A549 (cell line): ENCODE results near the gene RNF166. TPM values are rescaled to one million over a fixed set of nuclear protein-coding genes. Genes with fewer than 3 reads are reported as not detected.

ENCODE experiments used
- ATAC-seq, 2 experiments: fragments of 200-7000 bp in 1 of 2; fragments of >200 bp in 1 of 2; cut with Nextera tagmentation in 1 of 2; cut with Tn5 transposase in 1 of 2; 3 replicates each; pipeline versions ENCODE4 v1.8.0 to v1.9.1; 2018 to 2020; ENCODE audit warnings: mild to moderate bottlenecking in 1 of 2, moderate library complexity in 1 of 2
- CTCF ChIA-PET: fragments of 300-600 bp; sonication (Branson Sonifier 250); formaldehyde crosslinking; extraction: SDS; loops from one replicate; lab custom pipeline; 2021; ENCODE audit warnings: antibody characterized with exemption, inconsistent platforms; lab: Yijun Ruan, JAX
- POLR2A ChIA-PET: fragments of 350-600 bp; formaldehyde crosslinking; extraction: SDS; loops from one replicate; lab custom pipeline; 2021; ENCODE audit warnings: antibody characterized with exemption, inconsistent platforms; lab: Yijun Ruan, JAX
- DNase-seq, 2 experiments: peaks; one replicate each; pipeline versions ENCODE4 v3.0.0 to v3.0.0-alpha.2; 2011 to 2016; ENCODE audit warnings: low read depth in 1 of 2, low spot score in 1 of 2
- FAIRE-seq: peaks from 2 replicates; lab custom pipeline; 2011; peaks lifted over from hg19 to GRCh38; lab: Jason Lieb, UNC
- H3K27ac ChIP-seq, 2 experiments: fragments of >200 bp; sonication (Bioruptor Twin); formaldehyde crosslinking; 3 replicates each; pipeline ENCODE4 v1.5.1; 2016 to 2017
- H3K4me1 ChIP-seq: fragments of >200 bp; sonication (Bioruptor Twin); formaldehyde crosslinking; 3 replicates; pipeline ENCODE4 v1.6.1; 2016
- H3K4me2 ChIP-seq: fragments of >200 bp; sonication (Bioruptor Twin); formaldehyde crosslinking; 3 replicates; pipeline ENCODE4 v1.6.1; 2016
- H3K4me3 ChIP-seq: fragments of >200 bp; sonication (Bioruptor Twin); formaldehyde crosslinking; 3 replicates; pipeline ENCODE4 v1.5.1; 2016
- H3K9me3 ChIP-seq: fragments of >200 bp; sonication (Bioruptor Twin); formaldehyde crosslinking; 3 replicates; pipeline ENCODE4 v1.6.1; 2016
- BHLHE40 ChIP-seq: IDR thresholded peaks from 2 replicates; pipeline ENCODE4 v1.6.1; 2012; ENCODE audit warnings: low read depth, low read length, inconsistent platforms
- EHF ChIP-seq: fragments of 250-450 bp; sonication (Bioruptor Pico); IDR thresholded peaks from 2 replicates; pipeline ENCODE4 v1.5.0; 2020; ENCODE audit warnings: mild to moderate bottlenecking
- EHMT2 ChIP-seq: fragments of 200-600 bp; sonication (generic); IDR thresholded peaks from 2 replicates; pipeline ENCODE4 v1.6.1; 2016; ENCODE audit warnings: antibody characterized with exemption, low read depth, mild to moderate bottlenecking, moderate library complexity
- ESRRA ChIP-seq: fragments of 150-350 bp; IDR thresholded peaks from 2 replicates; pipeline ENCODE4 v1.6.1; 2014; ENCODE audit warnings: mild to moderate bottlenecking, low read length, borderline replicate concordance
- FOXS1 ChIP-seq: fragments of 250-450 bp; sonication (Bioruptor Pico); IDR thresholded peaks from 2 replicates; pipeline ENCODE4 v1.5.0; 2020; ENCODE audit warnings: mild to moderate bottlenecking, moderate library complexity
- GATA3 ChIP-seq: IDR thresholded peaks from 2 replicates; pipeline ENCODE4 v1.6.1; 2012; ENCODE audit warnings: borderline replicate concordance
- HEYL ChIP-seq: fragments of 250-450 bp; sonication (Bioruptor Pico); IDR thresholded peaks from 2 replicates; pipeline ENCODE4 v1.8.0; 2021; ENCODE audit warnings: mild to moderate bottlenecking, moderate library complexity
- HOXB5 ChIP-seq: fragments of 250-450 bp; sonication (Bioruptor Pico); IDR thresholded peaks from 2 replicates; pipeline ENCODE4 v1.5.0; 2020; ENCODE audit warnings: mild to moderate bottlenecking, moderate library complexity
- JUNB ChIP-seq: fragments of >200 bp; sonication (Bioruptor Twin); formaldehyde crosslinking; IDR thresholded peaks from 2 replicates; pipeline ENCODE4 v1.6.1; 2016
- KDM5A ChIP-seq: fragments of 200-600 bp; sonication (generic); IDR thresholded peaks from 2 replicates; pipeline ENCODE4 v1.6.1; 2016; ENCODE audit warnings: antibody characterized with exemption, mild to moderate bottlenecking
- MAFK ChIP-seq: fragments of 450-650 bp; IDR thresholded peaks from 2 replicates; pipeline ENCODE4 v1.6.1; 2014; ENCODE audit not compliant: partially characterized antibody
- RAD21 ChIP-seq, 2 experiments: fragments of >200 bp in 1 of 2; sonication (Bioruptor Twin) in 1 of 2; formaldehyde crosslinking in 1 of 2; IDR thresholded peaks in 1 of 2; conservative IDR thresholded peaks in 1 of 2; 2 replicates in 1 of 2; 3 replicates in 1 of 2; pipeline ENCODE4 v1.6.1; 2012 to 2018; ENCODE audit warnings: inconsistent platforms in 1 of 2
- RCOR1 ChIP-seq: fragments of 150-350 bp; IDR thresholded peaks from 2 replicates; pipeline ENCODE4 v1.6.1; 2014; ENCODE audit warnings: antibody characterized with exemption, low read length, low read depth
- RNF2 ChIP-seq: fragments of 200-600 bp; sonication (generic); IDR thresholded peaks from 2 replicates; pipeline ENCODE4 v1.6.1; 2016; ENCODE audit warnings: low read depth, mild to moderate bottlenecking, antibody characterized with exemption, moderate library complexity, borderline replicate concordance
- TP53 ChIP-seq: fragments of 250-450 bp; sonication (Bioruptor Pico); IDR thresholded peaks from 2 replicates; pipeline ENCODE4 v1.5.0; 2021; ENCODE audit warnings: mild to moderate bottlenecking, moderate library complexity
- ZFP36 ChIP-seq: fragments of 450-650 bp; IDR thresholded peaks from 2 replicates; pipeline ENCODE4 v1.6.1; 2014; ENCODE audit warnings: borderline replicate concordance; ENCODE audit not compliant: partially characterized antibody
- ZSCAN20 ChIP-seq: fragments of 250-450 bp; sonication (Bioruptor Pico); IDR thresholded peaks from 2 replicates; pipeline ENCODE4 v1.8.0; 2022; ENCODE audit warnings: mild to moderate bottlenecking, moderate library complexity
- WGBS: methylation state at CpG from one replicate; pipeline ENCODE4 v1.1.6; 2017; ENCODE audit errors: missing lambda C conversion rate; 5-methylcytosine and 5-hydroxymethylcytosine counted together
- polyA plus RNA-seq, 4 experiments: library from polyadenylated mRNA; depleted of rRNA in 3 of 4; stranded (reverse); fragments of >200 nt; fragmentation: RNase III in 1 of 4; extraction: RNeasy Plus Mini Kit Qiagen cat#74134 plus additional on column Dnase treatment in 1 of 4; gene quantifications; 2 replicates in 3 of 4; 3 replicates in 1 of 4; pipeline ENCODE4 v1.2.3, GENCODE V29; 2011 to 2017
- TF ChIP-seq, protein P1 (sequence below): fragments of 200-600 bp; sonication (generic); IDR thresholded peaks from 2 replicates; pipeline ENCODE4 v1.6.1; 2016; ENCODE audit warnings: antibody characterized with exemption, mild to moderate bottlenecking, moderate library complexity
- TF ChIP-seq, protein P2 (sequence below): fragments of 150-350 bp; IDR thresholded peaks from 2 replicates; pipeline ENCODE4 v1.6.1; 2014; ENCODE audit warnings: low read depth, mild to moderate bottlenecking, low read length
- TF ChIP-seq, protein P3 (sequence below): fragments of >200 bp; sonication (Bioruptor Twin); formaldehyde crosslinking; IDR thresholded peaks from 2 replicates; pipeline ENCODE4 v1.6.1; 2016

Gene RNF166
- polyA plus RNA-seq, 2 of the 4 experiments (the other 2 are of a cell fraction): 9.4 to 11.6 TPM

DNA sequence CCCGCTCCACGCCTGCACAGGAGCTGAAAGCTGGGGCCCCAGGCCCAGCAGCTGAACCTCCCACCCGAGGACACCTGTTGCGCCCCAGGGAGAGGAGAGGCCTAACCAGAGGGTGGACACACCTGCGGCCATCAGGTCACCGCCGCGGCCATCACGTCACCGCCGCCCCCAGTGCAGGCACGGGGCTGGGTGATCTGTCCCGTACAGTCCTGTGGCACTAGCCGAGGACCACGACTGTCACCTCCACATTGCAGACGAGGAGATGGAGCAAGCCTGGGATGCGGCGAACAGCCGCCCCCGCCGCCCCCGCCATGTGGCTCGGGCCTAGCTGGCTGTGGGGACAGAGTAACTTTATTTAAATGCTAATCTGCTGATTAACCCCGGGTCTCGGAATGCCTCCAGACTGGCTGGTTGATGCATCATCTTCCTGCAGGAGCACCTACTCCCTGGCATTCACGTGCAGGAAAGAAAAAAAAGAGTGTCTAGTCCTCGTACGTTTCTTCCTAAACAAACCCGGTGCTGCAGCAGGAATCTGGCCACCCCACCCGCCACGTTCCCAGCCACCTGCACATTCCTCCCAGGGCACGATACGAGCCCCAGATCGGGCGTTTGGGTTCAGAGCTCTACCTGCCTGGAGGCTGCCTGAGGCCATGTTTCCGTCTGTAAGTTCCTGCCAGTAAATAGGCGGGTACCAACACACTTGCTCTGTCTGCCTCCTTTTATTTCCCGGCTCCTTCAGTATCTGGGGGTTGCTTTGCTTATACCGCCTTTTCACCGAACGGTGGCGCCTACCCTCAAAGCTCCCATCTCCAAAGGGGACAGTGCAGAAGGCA is 48.9 kb upstream of the RNF166 start:
- DNase-seq (no peak), ATAC-seq (no peak), FAIRE-seq (no peak)
- POLR2A ChIA-PET: no interaction called here
- Histone ChIP-seq H3K4me1 (no peaks in the 10 kb centered on the region), H3K27ac (no peak overlapping the region), H3K4me3 (no peak overlapping the region), H3K9me3 (no peaks in the 10 kb centered on the region), H3K4me2 (no peak overlapping the region)
- CTCF ChIA-PET: interaction anchor here (0.5 to 31.8 kb wide), 6 partner anchors 8 to 26 kb away, joined by 3 to 596 read pairs (median 4); no protein-coding TSS in a partner anchor
- WGBS: 75% methylated on average over 24 of the region's 42 CpGs
- no peak for TF ChIP-seq EHMT2

DNA sequence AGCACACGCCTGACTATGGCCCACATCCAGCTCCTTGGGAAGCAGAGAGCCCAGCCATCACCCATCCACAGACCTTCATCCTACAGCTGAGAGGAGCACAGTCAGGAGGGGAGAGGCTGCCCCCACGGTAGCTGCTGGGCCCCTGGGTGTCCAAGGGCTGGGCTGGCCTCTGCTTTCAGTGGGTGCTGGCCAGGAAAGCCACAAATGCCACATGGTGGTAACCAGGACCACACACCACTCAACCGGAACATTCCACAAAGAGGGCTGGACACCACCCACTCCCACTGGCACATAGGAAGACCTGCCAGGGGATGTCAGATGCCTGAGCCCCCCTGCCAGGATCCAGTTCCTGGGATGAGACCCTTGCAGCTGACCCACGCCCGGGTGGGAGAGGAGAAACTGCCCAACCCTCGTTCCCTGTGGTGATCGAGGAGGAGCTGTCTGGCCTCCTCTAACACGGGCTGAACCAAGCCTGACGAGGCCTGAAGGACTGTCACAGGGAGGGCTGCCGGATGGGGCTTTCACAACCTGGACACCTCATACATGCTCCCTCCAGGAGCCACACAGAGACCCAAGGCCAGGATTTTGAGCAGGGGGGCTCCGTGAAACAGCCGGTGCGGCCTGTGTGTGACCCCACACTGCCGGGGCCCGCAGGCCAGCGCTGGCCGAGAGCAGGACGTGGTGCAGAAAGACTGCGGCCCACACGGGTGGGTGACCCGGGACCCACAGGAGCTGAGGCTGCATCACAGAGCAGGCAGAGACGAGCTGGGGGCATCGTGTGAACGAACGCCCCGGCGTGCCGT is 48.1 kb upstream of the RNF166 start:
- no peak overlapping the region for H3K27ac ChIP-seq
- POLR2A ChIA-PET: no interaction called here

DNA sequence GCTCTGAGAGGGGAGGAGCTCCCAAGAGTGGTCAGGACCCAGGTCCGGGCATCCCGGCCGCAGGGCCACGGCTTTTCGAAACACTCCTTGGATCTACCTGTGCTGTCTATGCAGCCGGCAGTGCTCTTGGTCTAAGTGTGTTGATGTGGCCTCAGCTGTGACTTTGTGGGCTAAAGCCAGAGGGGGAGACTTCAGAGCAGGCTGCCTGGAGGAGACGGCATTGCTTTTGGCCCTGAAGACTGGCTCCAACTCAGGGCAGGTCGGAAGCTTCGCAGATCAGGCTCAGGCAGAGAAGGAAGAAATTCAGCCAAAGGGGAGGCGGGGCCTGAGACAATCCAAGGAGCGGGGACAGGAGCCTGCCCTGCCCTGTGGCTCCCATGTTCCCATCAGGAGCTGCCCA is 47.4 kb upstream of the RNF166 start:
- DNase-seq: no peak
- ATAC-seq: peak in 1 of 2 experiments; percentile 25; a peak in 3 of 6 replicates
- ChIA-PET POLR2A (no interaction called here), CTCF (interaction anchor here (0.8 to 31.8 kb wide), 4 partner anchors 11 to 193 kb away, joined by 3 to 596 read pairs (median 4); no protein-coding TSS in a partner anchor)
- no peaks in the 10 kb centered on the region for H3K4me1 ChIP-seq
- H3K9me3 ChIP-seq: no peaks in the 10 kb centered on the region
- H3K4me3 ChIP-seq: no peak overlapping the region
- no peak overlapping the region for H3K4me2 ChIP-seq
- no peak overlapping the region for H3K27ac ChIP-seq
- 94% methylated on average over 11 of the region's 11 CpGs for WGBS
- FAIRE-seq: no peak
- TF ChIP-seq, protein P1, sequence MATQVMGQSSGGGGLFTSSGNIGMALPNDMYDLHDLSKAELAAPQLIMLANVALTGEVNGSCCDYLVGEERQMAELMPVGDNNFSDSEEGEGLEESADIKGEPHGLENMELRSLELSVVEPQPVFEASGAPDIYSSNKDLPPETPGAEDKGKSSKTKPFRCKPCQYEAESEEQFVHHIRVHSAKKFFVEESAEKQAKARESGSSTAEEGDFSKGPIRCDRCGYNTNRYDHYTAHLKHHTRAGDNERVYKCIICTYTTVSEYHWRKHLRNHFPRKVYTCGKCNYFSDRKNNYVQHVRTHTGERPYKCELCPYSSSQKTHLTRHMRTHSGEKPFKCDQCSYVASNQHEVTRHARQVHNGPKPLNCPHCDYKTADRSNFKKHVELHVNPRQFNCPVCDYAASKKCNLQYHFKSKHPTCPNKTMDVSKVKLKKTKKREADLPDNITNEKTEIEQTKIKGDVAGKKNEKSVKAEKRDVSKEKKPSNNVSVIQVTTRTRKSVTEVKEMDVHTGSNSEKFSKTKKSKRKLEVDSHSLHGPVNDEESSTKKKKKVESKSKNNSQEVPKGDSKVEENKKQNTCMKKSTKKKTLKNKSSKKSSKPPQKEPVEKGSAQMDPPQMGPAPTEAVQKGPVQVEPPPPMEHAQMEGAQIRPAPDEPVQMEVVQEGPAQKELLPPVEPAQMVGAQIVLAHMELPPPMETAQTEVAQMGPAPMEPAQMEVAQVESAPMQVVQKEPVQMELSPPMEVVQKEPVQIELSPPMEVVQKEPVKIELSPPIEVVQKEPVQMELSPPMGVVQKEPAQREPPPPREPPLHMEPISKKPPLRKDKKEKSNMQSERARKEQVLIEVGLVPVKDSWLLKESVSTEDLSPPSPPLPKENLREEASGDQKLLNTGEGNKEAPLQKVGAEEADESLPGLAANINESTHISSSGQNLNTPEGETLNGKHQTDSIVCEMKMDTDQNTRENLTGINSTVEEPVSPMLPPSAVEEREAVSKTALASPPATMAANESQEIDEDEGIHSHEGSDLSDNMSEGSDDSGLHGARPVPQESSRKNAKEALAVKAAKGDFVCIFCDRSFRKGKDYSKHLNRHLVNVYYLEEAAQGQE: no peak
- no peak for TF ChIP-seq FOXS1
- peak; percentile 65 for TF ChIP-seq ZFP36

More for the DNA sequence above, 48.1 kb upstream of the RNF166 start:
- ATAC-seq (peak in 1 of 2 experiments; percentile 5; a peak in 2 of 6 replicates), DNase-seq (no peak), FAIRE-seq (no peak)
- Histone ChIP-seq H3K4me1 (no peaks in the 10 kb centered on the region), H3K4me2 (no peak overlapping the region), H3K4me3 (no peak overlapping the region), H3K9me3 (no peaks in the 10 kb centered on the region)
- no peak for TF ChIP-seq ESRRA
- TF ChIP-seq, protein P2, sequence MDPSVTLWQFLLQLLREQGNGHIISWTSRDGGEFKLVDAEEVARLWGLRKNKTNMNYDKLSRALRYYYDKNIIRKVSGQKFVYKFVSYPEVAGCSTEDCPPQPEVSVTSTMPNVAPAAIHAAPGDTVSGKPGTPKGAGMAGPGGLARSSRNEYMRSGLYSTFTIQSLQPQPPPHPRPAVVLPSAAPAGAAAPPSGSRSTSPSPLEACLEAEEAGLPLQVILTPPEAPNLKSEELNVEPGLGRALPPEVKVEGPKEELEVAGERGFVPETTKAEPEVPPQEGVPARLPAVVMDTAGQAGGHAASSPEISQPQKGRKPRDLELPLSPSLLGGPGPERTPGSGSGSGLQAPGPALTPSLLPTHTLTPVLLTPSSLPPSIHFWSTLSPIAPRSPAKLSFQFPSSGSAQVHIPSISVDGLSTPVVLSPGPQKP: no peak
- TF ChIP-seq EHF (CRISPR knock-in tag): no peak
- no peak for TF ChIP-seq ZSCAN20 (CRISPR knock-in tag)
- TF ChIP-seq RNF2: no peak
- TF ChIP-seq RAD21 (conservative IDR thresholded peaks at IDR 0.05 in 1 of 2, IDR thresholded peaks at IDR 0.05 in 1 of 2): no peak
- TF ChIP-seq TP53 (CRISPR knock-in tag): no peak
- TF ChIP-seq RCOR1: no peak
- no peak for TF ChIP-seq JUNB
- TF ChIP-seq, protein P3, sequence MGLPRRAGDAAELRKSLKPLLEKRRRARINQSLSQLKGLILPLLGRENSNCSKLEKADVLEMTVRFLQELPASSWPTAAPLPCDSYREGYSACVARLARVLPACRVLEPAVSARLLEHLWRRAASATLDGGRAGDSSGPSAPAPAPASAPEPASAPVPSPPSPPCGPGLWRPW: no peak
- no peak for TF ChIP-seq HEYL (CRISPR knock-in tag)
- no peak for TF ChIP-seq MAFK
- TF ChIP-seq HOXB5: no peak
- TF ChIP-seq KDM5A: no peak
- TF ChIP-seq BHLHE40: no peak
- TF ChIP-seq GATA3: no peak
- CTCF ChIA-PET: interaction anchor here (0.5 to 31.8 kb wide), 8 partner anchors 9 to 193 kb away, joined by 3 to 596 read pairs (median 4); no protein-coding TSS in a partner anchor
- 90% methylated on average over 22 of the region's 28 CpGs for WGBS
